Measurements from ENCODE around the gene DOCK1.

DOCK1 gene

GRCh38 chr10:127315888-127316287 lies 410.7 kb downstream of the DOCK1 start:
- DNase-seq (ENCODE audit: low read depth, low spot score) = no peak
- in situ Hi-C loops (cut with HindIII; ENCODE audit: low sequenced_read_pairs) = no loop called here
- TF ChIP-seq CTCF (IDR thresholded peaks at IDR 0.05; ENCODE audit: low read depth, low read length) = no peak
- no peak overlapping the region for H3K4me3 ChIP-seq (ENCODE audit: low read depth, low read length)

GRCh38 chr10:127318396-127318795 lies 413.2 kb downstream of the DOCK1 start:
- no peak overlapping the region for H3K4me3 ChIP-seq (ENCODE audit: low read depth, low read length)
- DNase-seq (ENCODE audit: low read depth, low spot score) = no peak
- in situ Hi-C loops (cut with HindIII; ENCODE audit: low sequenced_read_pairs) = no loop called here
- no peak for TF ChIP-seq CTCF (IDR thresholded peaks at IDR 0.05; ENCODE audit: low read depth, low read length)

DNA sequence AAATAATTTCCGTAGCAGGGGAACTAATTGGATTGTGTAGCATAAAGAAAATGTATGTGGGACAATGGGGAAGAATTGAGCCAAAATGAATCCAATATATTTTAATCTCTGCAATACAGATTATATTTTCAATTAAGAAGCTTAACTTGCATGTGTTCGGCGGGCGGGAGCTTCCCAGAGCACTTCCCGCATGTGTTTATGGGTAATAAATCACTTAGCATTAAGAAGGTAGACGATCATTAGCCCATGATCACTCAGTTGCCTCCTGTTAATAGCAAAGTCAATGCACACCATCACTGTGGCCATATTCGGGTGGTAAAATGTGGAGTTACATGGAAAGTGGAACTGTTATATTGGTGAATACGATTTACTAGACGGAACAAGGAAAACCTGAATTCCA lies 414.0 kb downstream of the DOCK1 start:
- no peak for TF ChIP-seq CTCF (IDR thresholded peaks at IDR 0.05; ENCODE audit: low read depth, low read length)
- no peak for DNase-seq (ENCODE audit: low read depth, low spot score)
- H3K4me3 ChIP-seq (ENCODE audit: low read depth, low read length) = no peak overlapping the region
- in situ Hi-C loops (cut with HindIII; ENCODE audit: low sequenced_read_pairs) = no loop called here

DNA sequence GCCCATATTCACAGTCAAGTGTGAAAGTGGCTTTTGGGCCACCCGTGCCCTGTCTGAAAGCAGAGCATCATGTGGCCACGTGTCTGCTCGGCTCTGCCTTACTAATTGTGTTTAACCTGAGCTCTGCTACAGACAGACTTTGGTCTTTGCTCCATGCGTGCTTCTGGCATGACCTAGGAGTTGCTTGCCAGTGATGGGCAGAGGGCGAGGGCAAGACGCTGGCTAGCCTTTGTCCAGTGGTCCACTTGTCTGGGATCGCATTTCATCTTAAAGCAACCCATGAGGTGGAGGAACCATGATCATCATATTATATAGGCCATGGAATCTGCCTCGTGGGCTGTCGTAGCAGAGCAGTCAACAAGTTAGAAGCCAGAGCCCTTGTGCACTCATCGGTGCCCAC lies 414.5 kb downstream of the DOCK1 start:
- TF ChIP-seq CTCF (IDR thresholded peaks at IDR 0.05; ENCODE audit: low read depth, low read length) = no peak

DNA sequence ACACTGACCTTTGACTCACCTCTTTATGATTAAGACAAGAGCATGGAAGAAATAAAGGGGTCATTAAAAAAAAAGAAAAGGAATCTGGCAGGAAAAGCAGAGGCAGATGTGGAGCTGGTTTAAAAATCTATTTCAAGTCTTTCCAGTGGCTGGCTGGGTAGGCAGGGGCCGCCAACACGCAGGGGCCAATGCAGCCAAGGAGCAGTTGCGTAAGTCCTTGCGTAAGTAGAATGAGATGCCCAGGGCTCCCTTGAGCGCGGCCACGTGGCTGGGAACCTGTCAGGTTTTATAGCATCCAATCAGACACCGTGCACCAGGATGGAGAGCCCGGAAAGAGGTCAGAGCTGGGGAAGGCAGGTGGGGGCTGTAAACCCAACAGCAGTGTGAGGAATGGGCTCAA lies 414.9 kb downstream of the DOCK1 start:
- in situ Hi-C loops (cut with HindIII; ENCODE audit: low sequenced_read_pairs) = no loop called here
- DNase-seq (ENCODE audit: low read depth, low spot score) = no peak
- TF ChIP-seq CTCF (IDR thresholded peaks at IDR 0.05; ENCODE audit: low read depth, low read length) = no peak
- no peak overlapping the region for H3K4me3 ChIP-seq (ENCODE audit: low read depth, low read length)

More for the DNA sequence above, 414.5 kb downstream of the DOCK1 start:
- no peak for DNase-seq (ENCODE audit: low read depth, low spot score)
- H3K4me3 ChIP-seq (ENCODE audit: low read depth, low read length) = no peak overlapping the region
- in situ Hi-C loops (cut with HindIII; ENCODE audit: low sequenced_read_pairs) = no loop called here

DNA sequence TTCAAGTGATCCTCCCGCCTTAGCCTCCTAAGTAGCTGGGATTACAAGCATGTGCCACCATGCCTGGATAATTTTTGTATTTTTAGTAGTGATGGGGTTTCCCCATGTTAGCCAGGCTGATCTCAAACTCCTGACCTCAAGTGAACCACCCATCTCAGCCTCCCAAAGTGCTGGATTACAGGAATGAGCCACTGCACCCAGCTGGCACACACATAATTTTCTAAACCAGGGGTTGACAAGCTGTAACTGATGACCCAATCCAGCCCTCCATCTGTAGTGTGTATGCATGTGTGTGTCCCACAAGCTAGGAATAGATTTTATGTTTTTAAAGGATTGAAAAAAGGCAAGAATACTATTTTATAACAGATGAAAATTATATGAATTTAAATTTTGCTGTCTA lies 417.1 kb downstream of the DOCK1 start:
- in situ Hi-C loops (cut with HindIII; ENCODE audit: low sequenced_read_pairs) = no loop called here
- H3K4me3 ChIP-seq (ENCODE audit: low read depth, low read length) = no peak overlapping the region
- TF ChIP-seq CTCF (IDR thresholded peaks at IDR 0.05; ENCODE audit: low read depth, low read length) = no peak
- no peak for DNase-seq (ENCODE audit: low read depth, low spot score)

DNA sequence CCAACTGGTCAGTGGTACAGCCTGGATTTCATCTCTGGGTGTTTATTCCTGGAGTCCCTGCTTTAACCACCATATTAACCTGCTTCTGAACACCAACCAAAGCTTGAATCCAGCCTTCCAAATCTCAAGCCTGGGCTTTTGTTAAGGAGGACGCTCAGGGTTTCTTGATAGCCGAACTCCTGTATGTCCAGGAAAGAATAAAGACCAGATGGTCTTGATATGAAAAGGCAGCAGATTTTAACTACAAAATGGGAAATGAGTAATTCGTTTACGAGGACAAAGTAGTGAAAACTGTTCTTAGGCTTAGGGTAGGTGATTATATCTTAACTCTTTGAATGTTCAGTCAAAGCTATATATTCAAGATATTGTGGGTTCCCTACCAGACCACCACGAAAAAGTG lies 420.3 kb downstream of the DOCK1 start:
- H3K4me3 ChIP-seq (ENCODE audit: low read depth, low read length) = no peak overlapping the region
- no peak for DNase-seq (ENCODE audit: low read depth, low spot score)
- no peak for TF ChIP-seq CTCF (IDR thresholded peaks at IDR 0.05; ENCODE audit: low read depth, low read length)
- in situ Hi-C loops (cut with HindIII; ENCODE audit: low sequenced_read_pairs) = no loop called here
